Esophagus squamous epithelium (tissue), 4 donors: ENCODE data around the gene PPM1L.

ENCODE experiments used
- POLR2A ChIP-seq, 4 donors: fragments of 450-650 bp; IDR thresholded peaks; one replicate each; pipeline ENCODE4 v1.6.1; 2017; ENCODE audit warnings: antibody characterized with exemption in 4 of 4, mild to moderate bottlenecking in 4 of 4, moderate library complexity in 3 of 4
- TF ChIP-seq, protein P1 (sequence below), 6 experiments: fragments of 450-650 bp in 4 of 6; fragments of 200-600 bp in 2 of 6; sonication (generic) in 2 of 6; IDR thresholded peaks; one replicate each; pipeline ENCODE4 v1.5.1; 2016 to 2019; ENCODE audit warnings: antibody characterized with exemption in 6 of 6, mild to moderate bottlenecking in 4 of 6, moderate library complexity in 4 of 6

- TF ChIP-seq, protein P1, sequence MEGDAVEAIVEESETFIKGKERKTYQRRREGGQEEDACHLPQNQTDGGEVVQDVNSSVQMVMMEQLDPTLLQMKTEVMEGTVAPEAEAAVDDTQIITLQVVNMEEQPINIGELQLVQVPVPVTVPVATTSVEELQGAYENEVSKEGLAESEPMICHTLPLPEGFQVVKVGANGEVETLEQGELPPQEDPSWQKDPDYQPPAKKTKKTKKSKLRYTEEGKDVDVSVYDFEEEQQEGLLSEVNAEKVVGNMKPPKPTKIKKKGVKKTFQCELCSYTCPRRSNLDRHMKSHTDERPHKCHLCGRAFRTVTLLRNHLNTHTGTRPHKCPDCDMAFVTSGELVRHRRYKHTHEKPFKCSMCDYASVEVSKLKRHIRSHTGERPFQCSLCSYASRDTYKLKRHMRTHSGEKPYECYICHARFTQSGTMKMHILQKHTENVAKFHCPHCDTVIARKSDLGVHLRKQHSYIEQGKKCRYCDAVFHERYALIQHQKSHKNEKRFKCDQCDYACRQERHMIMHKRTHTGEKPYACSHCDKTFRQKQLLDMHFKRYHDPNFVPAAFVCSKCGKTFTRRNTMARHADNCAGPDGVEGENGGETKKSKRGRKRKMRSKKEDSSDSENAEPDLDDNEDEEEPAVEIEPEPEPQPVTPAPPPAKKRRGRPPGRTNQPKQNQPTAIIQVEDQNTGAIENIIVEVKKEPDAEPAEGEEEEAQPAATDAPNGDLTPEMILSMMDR (IDR thresholded peaks at IDR 0.05), result no peak
- no peak for TF ChIP-seq POLR2A (IDR thresholded peaks at IDR 0.05)
Observed at GRCh38 chr3:160857476-160858119, 101.6 kb downstream of the PPM1L start.
